RWPE2 (cell line): ENCODE measurements around the gene OCA2.
"Not testable (repeated sequence)": the region's sequence is repeated elsewhere in the genome, so short reads cannot be mapped to it uniquely, and the experiment has no call there.

Experiments
- ATAC-seq: fragments of 200-7000 bp; cut with Tn5 transposase; 3 replicates; pipeline ENCODE4 v1.9.1; 2021; ENCODE audit warnings: low read depth
- DNase-seq: peaks from one replicate; pipeline ENCODE4 v3.0.0-alpha.2; 2020; ENCODE audit warnings: low spot score
- H3K27ac ChIP-seq: fragments of 450-650 bp; 2 replicates; pipeline ENCODE4 v1.5.1; 2017; ENCODE audit warnings: mild to moderate bottlenecking; ENCODE audit not compliant: poor library complexity, severe bottlenecking
- H3K27me3 ChIP-seq: fragments of 250-450 bp; sonication (Bioruptor Pico); 2 replicates; pipeline ENCODE4 v1.5.1; 2021; ENCODE audit warnings: mild to moderate bottlenecking, moderate library complexity; ENCODE audit not compliant: insufficient read depth, poor library complexity, severe bottlenecking
- H3K36me3 ChIP-seq: fragments of 250-450 bp; sonication (Bioruptor Pico); 2 replicates; pipeline ENCODE4 v1.5.1; 2020; ENCODE audit warnings: low read depth, mild to moderate bottlenecking, moderate library complexity
- H3K4me1 ChIP-seq: fragments of 250-450 bp; sonication (Bioruptor Pico); 2 replicates; pipeline ENCODE4 v1.5.1; 2021; ENCODE audit warnings: mild to moderate bottlenecking, moderate library complexity; ENCODE audit not compliant: insufficient read depth, poor library complexity, severe bottlenecking
- H3K4me3 ChIP-seq: fragments of 250-450 bp; sonication (Bioruptor Pico); 2 replicates; pipeline ENCODE4 v1.5.1; 2021; ENCODE audit warnings: mild to moderate bottlenecking, moderate library complexity; ENCODE audit not compliant: severe bottlenecking
- H3K9me3 ChIP-seq: fragments of 250-450 bp; sonication (Bioruptor Pico); 2 replicates; pipeline ENCODE4 v1.5.1; 2021; ENCODE audit warnings: mild to moderate bottlenecking, moderate library complexity; ENCODE audit not compliant: severe bottlenecking
- TF ChIP-seq, protein P1 (sequence below): fragments of 450-650 bp; IDR thresholded peaks from one replicate; pipeline ENCODE4 v1.5.1; 2017; ENCODE audit warnings: mild to moderate bottlenecking, moderate library complexity; ENCODE audit not compliant: poor library complexity, severe bottlenecking

The OCA2 gene

GRCh38 chr15:27956285-27956684 lies 142.8 kb downstream of the OCA2 start:
- ATAC-seq (peak; percentile 97), DNase-seq (peak; percentile 87)
- Histone ChIP-seq H3K4me1 (peaks cover 2% of the 10 kb centered on the region), H3K4me3 (no peak overlapping the region), H3K36me3 (no peaks in the 10 kb centered on the region), H3K27ac (no peak overlapping the region), H3K27me3 (no peaks in the 10 kb centered on the region), H3K9me3 (no peaks in the 10 kb centered on the region)
- TF ChIP-seq, protein P1, sequence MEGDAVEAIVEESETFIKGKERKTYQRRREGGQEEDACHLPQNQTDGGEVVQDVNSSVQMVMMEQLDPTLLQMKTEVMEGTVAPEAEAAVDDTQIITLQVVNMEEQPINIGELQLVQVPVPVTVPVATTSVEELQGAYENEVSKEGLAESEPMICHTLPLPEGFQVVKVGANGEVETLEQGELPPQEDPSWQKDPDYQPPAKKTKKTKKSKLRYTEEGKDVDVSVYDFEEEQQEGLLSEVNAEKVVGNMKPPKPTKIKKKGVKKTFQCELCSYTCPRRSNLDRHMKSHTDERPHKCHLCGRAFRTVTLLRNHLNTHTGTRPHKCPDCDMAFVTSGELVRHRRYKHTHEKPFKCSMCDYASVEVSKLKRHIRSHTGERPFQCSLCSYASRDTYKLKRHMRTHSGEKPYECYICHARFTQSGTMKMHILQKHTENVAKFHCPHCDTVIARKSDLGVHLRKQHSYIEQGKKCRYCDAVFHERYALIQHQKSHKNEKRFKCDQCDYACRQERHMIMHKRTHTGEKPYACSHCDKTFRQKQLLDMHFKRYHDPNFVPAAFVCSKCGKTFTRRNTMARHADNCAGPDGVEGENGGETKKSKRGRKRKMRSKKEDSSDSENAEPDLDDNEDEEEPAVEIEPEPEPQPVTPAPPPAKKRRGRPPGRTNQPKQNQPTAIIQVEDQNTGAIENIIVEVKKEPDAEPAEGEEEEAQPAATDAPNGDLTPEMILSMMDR: no peak

GRCh38 chr15:27955087-27955486 lies 144.0 kb downstream of the OCA2 start:
- ATAC-seq (no peak), DNase-seq (no peak)
- Histone ChIP-seq H3K27me3 (no peaks in the 10 kb centered on the region), H3K4me1 (peaks cover 2% of the 10 kb centered on the region), H3K36me3 (no peaks in the 10 kb centered on the region), H3K9me3 (no peaks in the 10 kb centered on the region), H3K4me3 (no peak overlapping the region), H3K27ac (no peak overlapping the region)
- TF ChIP-seq, protein P1: no peak

DNA sequence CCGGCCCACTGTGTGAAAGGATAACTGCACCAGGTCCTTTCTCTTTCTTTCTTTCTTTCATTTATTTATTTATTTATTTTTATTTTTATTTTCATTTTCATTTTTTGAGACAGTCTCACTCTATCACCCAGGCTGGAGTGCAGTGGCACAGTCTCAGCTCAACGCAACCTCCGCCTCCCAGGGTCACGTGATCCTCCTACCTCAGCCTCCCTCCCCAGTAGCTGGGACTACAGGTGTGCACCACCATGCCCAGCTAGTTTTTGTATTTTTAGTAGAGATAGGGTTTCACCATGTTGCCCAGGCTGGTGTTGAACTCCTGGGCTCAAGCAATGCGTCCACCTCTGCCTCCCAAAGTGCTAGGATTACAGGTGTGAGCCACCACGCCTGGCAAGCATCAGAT lies 146.5 kb downstream of the OCA2 start:
- not testable (repeated sequence) for ATAC-seq, H3K36me3 ChIP-seq, H3K4me1 ChIP-seq, H3K27ac ChIP-seq, H3K27me3 ChIP-seq, DNase-seq, H3K4me3 ChIP-seq, H3K9me3 ChIP-seq

DNA sequence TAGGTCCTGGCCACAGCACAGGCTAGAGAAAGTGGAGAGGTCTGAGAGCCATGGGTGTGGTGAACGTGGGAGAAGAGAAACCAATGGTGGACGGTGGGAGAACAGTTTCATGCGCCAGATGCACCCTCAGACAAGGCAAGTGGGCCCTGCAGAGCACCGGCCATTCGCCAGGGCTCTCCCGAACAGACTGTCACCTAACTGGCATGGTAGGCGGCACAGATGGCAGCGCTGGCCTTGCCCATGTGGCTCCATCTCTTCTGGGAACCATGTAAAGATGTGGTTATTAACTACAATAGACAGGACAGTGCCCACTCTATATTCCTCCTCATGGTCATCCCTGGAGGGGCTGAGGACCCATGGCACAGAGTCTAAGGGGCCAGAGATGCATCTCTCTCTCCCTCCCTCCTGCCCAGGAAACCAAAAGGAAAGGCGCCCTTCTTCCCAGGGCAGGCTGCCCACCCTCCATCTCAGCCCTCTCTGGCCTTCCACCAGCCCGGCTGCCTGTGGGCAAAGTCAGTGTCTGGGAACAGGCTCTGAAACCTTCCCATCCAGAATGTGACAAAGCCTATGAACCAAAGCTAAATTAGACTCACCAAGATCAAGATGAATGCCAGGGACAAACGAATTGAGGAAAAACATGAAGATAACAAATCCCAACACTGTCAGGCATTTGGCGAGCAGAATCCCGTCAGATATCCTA lies 147.8 kb downstream of the OCA2 start:
- DNase-seq: no peak
- H3K9me3 ChIP-seq: no peaks in the 10 kb centered on the region
- ATAC-seq: no peak
- H3K27me3 ChIP-seq: no peaks in the 10 kb centered on the region
- TF ChIP-seq, protein P1: no peak
- H3K4me1 ChIP-seq: no peaks in the 10 kb centered on the region
- no peak overlapping the region for H3K4me3 ChIP-seq
- no peaks in the 10 kb centered on the region for H3K36me3 ChIP-seq
- no peak overlapping the region for H3K27ac ChIP-seq

- no peak for ATAC-seq
- Histone ChIP-seq H3K9me3 (no peaks in the 10 kb centered on the region), H3K27ac (no peak overlapping the region), H3K36me3 (no peaks in the 10 kb centered on the region), H3K27me3 (no peaks in the 10 kb centered on the region), H3K4me3 (no peak overlapping the region), H3K4me1 (no peaks in the 10 kb centered on the region)
- DNase-seq: no peak
- TF ChIP-seq, protein P1: no peak
Measured at GRCh38 chr15:27949089-27949488, 150.0 kb downstream of the OCA2 start.
